Hematopoietic multipotent progenitor cell treated with erythropoietin and hydrocortisone succinate and interleukin-3 and kit ligand, for 8 days (in vitro differentiated cells): ENCODE data around the gene MEST.
"Not testable (repeated sequence)": the region's sequence is repeated elsewhere in the genome, so short reads cannot be mapped to it uniquely, and the experiment has no call there.

Experiments
- DNase-seq: peaks from one replicate; pipeline ENCODE4 v3.0.0-alpha.2; 2015

Gene MEST

GRCh38 chr7:130527752-130528355 is 36.0 kb downstream of the MEST start:
- not testable (repeated sequence) for DNase-seq

DNA sequence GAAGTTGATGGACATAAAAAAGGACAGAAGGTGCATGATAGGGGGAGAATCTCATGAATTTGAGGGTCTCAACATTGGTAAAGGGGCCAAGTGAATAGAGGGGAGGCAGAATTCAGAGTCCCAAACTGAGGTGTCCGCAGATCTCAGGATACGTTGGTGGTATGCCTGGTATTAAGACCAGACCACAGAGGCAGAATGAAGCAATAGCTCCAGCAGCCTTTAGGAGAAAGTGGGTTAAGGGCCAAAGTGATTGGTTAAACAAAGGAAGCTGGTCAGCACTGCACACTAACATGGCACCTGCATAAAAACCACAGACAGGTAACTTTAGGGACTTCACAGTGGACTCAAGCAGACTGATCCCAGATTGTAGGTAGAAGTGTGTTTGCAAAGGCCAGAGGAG is 37.5 kb downstream of the MEST start:
- DNase-seq, result no peak

- DNase-seq, result not testable (repeated sequence)
Observed at GRCh38 chr7:130537894-130538293, 46.0 kb downstream of the MEST start.

DNA sequence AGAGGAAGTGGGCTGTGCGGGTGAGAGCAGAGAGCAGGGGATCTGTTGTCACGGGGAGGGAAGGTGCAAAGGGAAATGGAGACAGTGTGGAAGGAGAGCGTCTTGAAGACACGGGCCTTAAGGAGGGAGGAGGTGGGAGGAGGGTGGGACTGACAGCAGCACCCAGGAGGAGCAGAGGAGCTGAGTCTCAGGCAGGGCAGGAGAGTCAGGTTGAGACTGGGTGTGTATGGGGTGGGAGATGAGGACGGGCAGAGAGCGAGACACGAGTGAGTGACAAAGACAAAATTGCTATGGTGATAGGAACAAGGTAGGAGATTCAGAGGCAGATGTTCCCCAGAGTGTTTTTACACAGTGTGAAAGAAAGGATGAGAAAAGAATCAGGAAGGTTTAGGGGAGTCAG is 49.4 kb downstream of the MEST start:
- DNase-seq, result not testable (repeated sequence)

DNA sequence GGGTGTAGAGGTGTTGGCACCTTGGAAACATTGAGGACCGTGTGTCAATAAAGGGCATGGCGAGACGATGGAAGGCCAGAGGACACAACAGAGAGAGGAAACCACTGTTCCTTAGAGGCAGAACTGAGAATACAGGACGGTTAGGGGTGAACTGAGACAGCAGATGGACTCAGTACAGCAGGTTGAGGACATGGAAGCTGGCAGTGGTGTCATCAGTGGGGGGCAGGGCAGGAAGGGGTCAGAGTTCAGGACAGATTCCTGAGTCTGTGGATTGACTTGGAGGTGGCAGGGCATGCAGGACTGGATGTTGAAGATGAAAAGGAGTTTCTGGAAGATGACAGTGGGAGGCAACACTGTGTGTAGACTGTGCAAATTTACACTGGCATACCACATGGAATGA is 50.4 kb downstream of the MEST start:
- DNase-seq, result not testable (repeated sequence)

DNA sequence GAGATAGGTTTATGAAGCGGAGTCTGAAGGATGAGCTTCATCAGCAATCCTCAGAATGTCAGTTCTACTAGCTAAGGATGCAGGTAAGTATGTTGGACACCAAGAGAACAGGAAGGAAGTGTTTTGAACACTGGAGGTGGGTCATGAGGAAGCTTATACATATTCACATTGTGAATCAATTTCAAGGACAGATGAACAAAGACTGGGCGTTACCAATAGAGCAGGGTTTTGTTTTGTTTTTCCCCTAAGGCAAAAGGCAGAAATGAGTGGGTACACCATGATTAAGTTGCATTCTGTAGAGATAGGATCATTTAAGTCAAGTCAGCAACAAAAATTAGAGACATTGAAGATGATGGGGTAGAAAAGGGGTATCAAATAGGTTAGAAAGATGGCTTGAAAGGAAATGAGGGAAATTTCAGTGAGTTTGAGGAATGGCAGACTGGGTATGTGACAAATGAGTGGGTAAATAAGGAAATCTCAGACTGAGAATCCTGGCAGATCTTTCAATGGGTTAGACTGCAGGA is 51.7 kb downstream of the MEST start:
- no peak for DNase-seq

DNA sequence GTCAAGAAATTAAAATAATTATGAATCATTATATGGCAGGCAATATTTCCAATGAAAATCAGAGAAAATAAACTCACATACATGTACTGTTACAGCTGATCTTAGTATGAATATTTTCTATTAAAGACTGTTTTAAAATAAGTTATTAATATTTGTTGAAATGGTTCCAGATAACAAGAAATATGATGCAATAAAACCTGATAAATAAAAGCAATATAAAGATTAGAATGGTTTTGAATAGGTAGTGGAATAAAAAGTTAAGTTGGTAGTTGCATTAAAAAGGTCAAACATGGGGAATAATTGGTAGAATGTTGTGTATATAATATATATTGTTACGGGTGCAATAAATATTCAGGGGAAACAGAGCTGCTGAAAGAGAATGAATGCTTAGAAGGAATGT is 52.5 kb downstream of the MEST start:
- DNase-seq, result no peak

- no peak for DNase-seq
Observed at GRCh38 chr7:130553398-130554029, 61.6 kb downstream of the MEST start.

GRCh38 chr7:130554481-130554880 is 62.6 kb downstream of the MEST start:
- no peak for DNase-seq
